Astrocyte of the spinal cord (primary cell): ENCODE results near the gene CLEC12A.
"Not testable (repeated sequence)": the region's sequence is repeated elsewhere in the genome, so short reads cannot be mapped to it uniquely, and the experiment has no call there.

Source experiments
- DNase-seq: peaks from one replicate; pipeline ENCODE4 v3.0.0; 2011; ENCODE audit warnings: low read depth, low spot score
- H3K4me3 ChIP-seq: 2 replicates; pipeline ENCODE4 v1.5.1; 2011; ENCODE audit warnings: low read depth, mild to moderate bottlenecking, low read length, moderate library complexity
- in situ Hi-C: cut with HindIII; loops from 2 replicates; pipeline ENCODE4 v1.10.0; 2017; ENCODE audit warnings: low sequenced_read_pairs
- TF ChIP-seq, protein P1 (sequence below): IDR thresholded peaks from 2 replicates; pipeline ENCODE4 v1.5.1; 2012; ENCODE audit warnings: low read depth, mild to moderate bottlenecking, low read length, inconsistent platforms

Gene CLEC12A

DNA sequence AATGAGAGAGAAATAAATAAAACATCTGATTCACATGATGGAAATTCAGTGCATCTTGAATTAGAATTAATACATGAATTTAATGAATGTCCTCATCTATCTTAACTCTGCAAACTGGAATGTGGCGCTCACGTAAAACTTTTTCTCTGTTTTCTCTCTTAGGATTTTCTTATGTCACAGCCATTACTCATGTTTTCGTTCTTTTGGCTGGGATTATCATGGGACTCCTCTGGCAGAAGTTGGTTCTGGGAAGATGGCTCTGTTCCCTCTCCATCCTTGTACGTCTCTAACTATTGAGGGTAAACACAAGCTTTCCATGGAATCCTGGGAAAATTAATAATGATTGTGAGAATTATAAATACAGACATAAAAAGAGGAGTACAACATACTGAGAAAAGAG is 44.2 kb downstream of the CLEC12A start:
- in situ Hi-C loops = no loop called here
- no peak overlapping the region for H3K4me3 ChIP-seq
- no peak for DNase-seq
- TF ChIP-seq, protein P1, sequence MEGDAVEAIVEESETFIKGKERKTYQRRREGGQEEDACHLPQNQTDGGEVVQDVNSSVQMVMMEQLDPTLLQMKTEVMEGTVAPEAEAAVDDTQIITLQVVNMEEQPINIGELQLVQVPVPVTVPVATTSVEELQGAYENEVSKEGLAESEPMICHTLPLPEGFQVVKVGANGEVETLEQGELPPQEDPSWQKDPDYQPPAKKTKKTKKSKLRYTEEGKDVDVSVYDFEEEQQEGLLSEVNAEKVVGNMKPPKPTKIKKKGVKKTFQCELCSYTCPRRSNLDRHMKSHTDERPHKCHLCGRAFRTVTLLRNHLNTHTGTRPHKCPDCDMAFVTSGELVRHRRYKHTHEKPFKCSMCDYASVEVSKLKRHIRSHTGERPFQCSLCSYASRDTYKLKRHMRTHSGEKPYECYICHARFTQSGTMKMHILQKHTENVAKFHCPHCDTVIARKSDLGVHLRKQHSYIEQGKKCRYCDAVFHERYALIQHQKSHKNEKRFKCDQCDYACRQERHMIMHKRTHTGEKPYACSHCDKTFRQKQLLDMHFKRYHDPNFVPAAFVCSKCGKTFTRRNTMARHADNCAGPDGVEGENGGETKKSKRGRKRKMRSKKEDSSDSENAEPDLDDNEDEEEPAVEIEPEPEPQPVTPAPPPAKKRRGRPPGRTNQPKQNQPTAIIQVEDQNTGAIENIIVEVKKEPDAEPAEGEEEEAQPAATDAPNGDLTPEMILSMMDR = no peak

DNA sequence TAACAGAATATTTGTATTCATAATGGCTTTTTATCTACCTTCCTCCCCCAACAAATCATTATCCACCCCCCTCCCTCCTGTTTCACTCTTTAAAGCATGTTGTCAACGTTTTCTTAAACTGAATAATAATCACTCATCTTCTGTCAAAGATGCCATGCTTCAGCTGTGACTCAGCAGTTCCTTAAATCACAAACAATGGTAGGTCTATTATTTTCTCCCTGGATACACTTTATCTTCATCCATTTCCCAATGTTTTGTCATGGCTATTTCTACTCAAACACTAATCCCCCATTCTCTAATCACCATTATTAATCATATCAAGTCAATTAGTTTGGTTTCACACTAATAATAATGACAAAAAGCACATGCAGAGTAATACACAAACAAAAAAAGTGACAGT is 45.7 kb downstream of the CLEC12A start:
- DNase-seq = no peak
- TF ChIP-seq, protein P1 = no peak
- in situ Hi-C loops = no loop called here
- H3K4me3 ChIP-seq = no peak overlapping the region

DNA sequence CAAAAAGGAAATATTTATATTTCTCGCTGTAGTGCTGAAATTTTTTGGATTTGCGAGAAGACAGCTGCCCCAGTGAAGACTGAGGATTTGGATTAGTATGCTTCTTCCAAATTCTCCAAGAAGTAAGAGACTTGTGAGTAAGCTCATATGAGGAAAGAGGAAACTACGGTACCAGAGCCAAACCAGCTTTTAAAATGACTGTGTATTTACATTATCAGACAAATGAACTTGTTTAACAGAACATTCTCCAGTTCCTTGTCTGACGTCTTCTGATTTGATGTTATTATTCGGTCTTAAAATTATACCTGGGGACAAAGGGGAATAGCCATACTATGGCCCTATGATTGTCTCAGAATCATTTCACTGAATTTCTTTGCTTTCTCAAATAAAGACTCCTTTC is 47.2 kb downstream of the CLEC12A start:
- DNase-seq = no peak
- H3K4me3 ChIP-seq = no peak overlapping the region
- in situ Hi-C loops = no loop called here
- TF ChIP-seq, protein P1 = no peak

DNA sequence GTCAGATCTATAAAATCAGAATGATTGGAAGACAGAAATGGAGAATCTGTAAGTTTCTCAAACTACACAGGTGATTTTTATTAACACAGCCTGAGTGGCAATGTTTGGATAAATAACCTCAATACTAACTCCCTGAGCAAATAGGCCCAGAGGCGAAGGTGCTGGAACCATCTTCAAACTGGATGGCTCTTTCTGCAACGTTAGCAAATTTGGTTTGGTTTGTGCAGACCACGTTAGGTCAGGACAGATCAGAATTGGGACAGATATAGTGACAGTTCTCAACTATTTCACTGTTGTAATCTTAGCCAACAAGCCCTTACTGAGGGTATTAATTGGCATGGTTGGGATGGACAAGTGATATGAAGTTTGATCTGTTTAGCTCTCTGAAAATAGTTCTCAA is 50.1 kb downstream of the CLEC12A start:
- DNase-seq = no peak
- TF ChIP-seq, protein P1 = no peak
- in situ Hi-C loops = no loop called here
- H3K4me3 ChIP-seq = no peak overlapping the region

DNA sequence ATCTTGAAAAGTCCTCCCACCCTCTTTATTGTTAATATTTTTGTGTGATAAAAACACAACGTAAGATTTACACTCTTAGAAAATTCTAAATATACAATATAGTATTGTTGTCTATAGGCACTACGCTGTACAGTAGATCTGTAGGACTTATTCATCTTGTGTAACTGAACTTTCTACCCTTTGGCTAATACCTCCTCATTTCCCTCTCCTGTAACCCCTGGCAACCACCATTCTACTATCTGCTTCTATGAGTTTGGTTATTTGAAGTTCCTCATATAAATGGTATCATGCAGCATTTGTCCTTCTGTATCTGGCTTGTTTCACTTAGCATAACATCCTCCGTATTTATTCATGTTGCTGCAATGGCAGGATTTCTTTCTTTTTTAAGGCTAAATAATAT is 54.0 kb downstream of the CLEC12A start:
- TF ChIP-seq, protein P1 = no peak
- DNase-seq = no peak
- no peak overlapping the region for H3K4me3 ChIP-seq
- in situ Hi-C loops = no loop called here

DNA sequence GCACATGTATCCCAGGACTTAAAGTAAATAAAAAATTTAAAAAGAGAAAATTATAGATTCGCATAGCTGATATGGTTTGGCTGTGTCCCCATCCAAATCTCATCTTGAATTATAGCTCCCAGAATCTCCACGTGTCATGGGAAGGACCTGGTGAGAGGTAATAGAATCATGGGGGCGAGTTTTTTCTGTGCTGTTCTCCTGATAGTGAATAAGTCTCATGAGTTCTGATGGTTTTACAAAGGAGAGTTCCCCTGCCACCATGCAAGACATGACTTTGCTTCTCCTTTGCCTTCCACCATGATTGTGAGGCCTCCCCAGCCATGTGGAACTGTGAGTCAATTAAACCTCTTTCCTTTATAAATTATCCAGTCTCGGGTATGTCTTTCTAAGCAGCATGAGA is 55.5 kb downstream of the CLEC12A start:
- not testable (repeated sequence) for DNase-seq

DNA sequence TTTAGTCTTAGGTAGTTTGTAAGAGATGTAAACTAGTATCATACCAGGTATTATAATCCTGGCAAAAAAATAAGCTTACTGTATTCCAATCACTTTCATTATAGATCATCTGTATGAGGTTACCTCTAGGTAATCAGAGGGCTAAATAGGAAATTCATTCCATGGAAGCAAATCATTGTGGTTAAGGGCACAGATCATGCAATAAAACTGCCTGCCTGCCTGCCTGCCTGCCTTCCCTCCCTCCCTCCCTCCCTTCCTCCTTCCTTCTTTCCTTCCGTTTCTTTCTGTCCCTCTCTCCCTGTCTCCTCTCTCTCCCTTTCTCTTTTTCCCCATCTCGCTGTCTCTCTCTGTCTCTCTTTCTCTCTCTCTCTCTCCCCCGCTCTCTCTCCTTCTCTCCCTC is 56.1 kb downstream of the CLEC12A start:
- TF ChIP-seq, protein P1 = no peak
- in situ Hi-C loops = no loop called here
- no peak for DNase-seq
- H3K4me3 ChIP-seq = no peak overlapping the region

More for the DNA sequence above, 55.5 kb downstream of the CLEC12A start:
- H3K4me3 ChIP-seq, in situ Hi-C loops: not testable (repeated sequence)
